Endothelial cell (in vitro differentiated cells): ENCODE measurements around the gene SBF2. TPM values are rescaled to one million over a fixed set of nuclear protein-coding genes. Genes with fewer than 3 reads are reported as not detected.
A peak's percentile ranks its signal among the peaks of the same experiment; 100 is the strongest.

ENCODE experiments used
- DNase-seq: peaks from one replicate; pipeline ENCODE4 v3.0.0; 2021; ENCODE audit warnings: low spot score
- H3K27ac Mint-ChIP-seq: one replicate; pipeline ENCODE4 v1.8.0; 2021; ENCODE audit warnings: mixed read lengths, inconsistent platforms; ENCODE audit not compliant: unreplicated experiment
- H3K27me3 Mint-ChIP-seq: one replicate; pipeline ENCODE4 v1.8.0; 2021; ENCODE audit warnings: mild to moderate bottlenecking, moderate library complexity, mixed read lengths, inconsistent platforms; ENCODE audit not compliant: unreplicated experiment
- H3K36me3 Mint-ChIP-seq: one replicate; pipeline ENCODE4 v1.8.0; 2021; ENCODE audit warnings: mild to moderate bottlenecking, low read depth, mixed read lengths, inconsistent platforms; ENCODE audit not compliant: unreplicated experiment
- H3K4me1 Mint-ChIP-seq: one replicate; pipeline ENCODE4 v1.8.0; 2021; ENCODE audit warnings: mild to moderate bottlenecking, mixed read lengths, inconsistent platforms; ENCODE audit not compliant: unreplicated experiment
- H3K4me3 Mint-ChIP-seq: one replicate; pipeline ENCODE4 v1.8.0; 2021; ENCODE audit warnings: mild to moderate bottlenecking, mixed read lengths, inconsistent platforms; ENCODE audit not compliant: unreplicated experiment
- H3K9me3 Mint-ChIP-seq: one replicate; pipeline ENCODE4 v1.8.0; 2021; ENCODE audit warnings: mixed read lengths, inconsistent platforms; ENCODE audit not compliant: unreplicated experiment
- CTCF ChIP-seq: fragments of 200-600 bp; sonication (generic); IDR thresholded peaks from one replicate; pipeline ENCODE4 v1.5.0; 2021; ENCODE audit warnings: antibody characterized with exemption; ENCODE audit not compliant: unreplicated experiment
- total RNA-seq: library from RNA; stranded (reverse); fragmentation: NEBNext Ultra II Directional; extraction: Animal tissue kit (Norgen Biotek cat#: 25700); gene quantifications from one replicate; pipeline ENCODE4 v1.2.1, GENCODE V29; 2021; ENCODE audit not compliant: unreplicated experiment

SBF2 gene
- total RNA-seq, 1 donor from 2014 or later, result 40.8 TPM

- Mint-ChIP-seq H3K9me3 (peaks cover 7% of the 10 kb centered on the region), H3K27me3 (no peaks in the 10 kb centered on the region), H3K4me1 (peaks cover 10% of the 10 kb centered on the region), H3K4me3 (no peak overlapping the region), H3K36me3 (peaks cover 18% of the 10 kb centered on the region), H3K27ac (no peak overlapping the region)
- no peak for DNase-seq
- TF ChIP-seq CTCF, result no peak
These were observed 72.7 kb downstream of the SBF2 start for GRCh38 chr11:10221342-10221741.

GRCh38 chr11:10211470-10211869 lies 82.5 kb downstream of the SBF2 start:
- H3K27ac Mint-ChIP-seq, result no peak overlapping the region
- no peak overlapping the region for H3K4me3 Mint-ChIP-seq
- no peaks in the 10 kb centered on the region for H3K27me3 Mint-ChIP-seq
- H3K4me1 Mint-ChIP-seq, result no peaks in the 10 kb centered on the region
- TF ChIP-seq CTCF, result no peak
- no peaks in the 10 kb centered on the region for H3K9me3 Mint-ChIP-seq
- H3K36me3 Mint-ChIP-seq, result no peaks in the 10 kb centered on the region
- no peak for DNase-seq

GRCh38 chr11:10209326-10209725 lies 84.7 kb downstream of the SBF2 start:
- Mint-ChIP-seq H3K36me3 (peaks cover 4% of the 10 kb centered on the region), H3K27ac (no peak overlapping the region), H3K9me3 (no peaks in the 10 kb centered on the region), H3K4me1 (peaks cover 4% of the 10 kb centered on the region), H3K4me3 (no peak overlapping the region), H3K27me3 (no peaks in the 10 kb centered on the region)
- DNase-seq, result no peak
- no peak for TF ChIP-seq CTCF

- Mint-ChIP-seq H3K36me3 (peaks cover 10% of the 10 kb centered on the region), H3K27me3 (no peaks in the 10 kb centered on the region), H3K9me3 (no peaks in the 10 kb centered on the region), H3K4me1 (peaks cover 4% of the 10 kb centered on the region), H3K27ac (no peak overlapping the region), H3K4me3 (no peak overlapping the region)
- no peak for DNase-seq
- peak; percentile 93 for TF ChIP-seq CTCF
These were observed 85.9 kb downstream of the SBF2 start for GRCh38 chr11:10208131-10208575.

- H3K4me3 Mint-ChIP-seq, result no peak overlapping the region
- peaks cover 4% of the 10 kb centered on the region for H3K4me1 Mint-ChIP-seq
- peaks cover 10% of the 10 kb centered on the region for H3K36me3 Mint-ChIP-seq
- no peak overlapping the region for H3K27ac Mint-ChIP-seq
- DNase-seq, result no peak
- no peak for TF ChIP-seq CTCF
- H3K27me3 Mint-ChIP-seq, result no peaks in the 10 kb centered on the region
- no peaks in the 10 kb centered on the region for H3K9me3 Mint-ChIP-seq
These were observed 88.1 kb downstream of the SBF2 start for GRCh38 chr11:10205928-10206327.
